Fibroblast of the aortic adventitia (primary cell): ENCODE data around the gene COPZ2. TPM values are rescaled to one million over a fixed set of nuclear protein-coding genes. Genes with fewer than 3 reads are reported as not detected.

ENCODE experiments used
- DNase-seq: peaks from one replicate; pipeline ENCODE4 v3.0.0-alpha.2; 2010; ENCODE audit warnings: low read depth
- H3K4me3 ChIP-seq: 2 replicates; pipeline ENCODE4 v1.5.1; 2011; ENCODE audit warnings: low read depth, mild to moderate bottlenecking, control low read depth, low read length, moderate library complexity
- total RNA-seq: library from RNA; depleted of rRNA; stranded (reverse); fragments of >200 nt; gene quantifications from 2 replicates; pipeline ENCODE4 v1.2.3, GENCODE V29; 2012; ENCODE audit warnings: low replicate concordance
- TF ChIP-seq, protein P1 (sequence below): IDR thresholded peaks from 2 replicates; pipeline ENCODE4 v1.5.1; 2011; ENCODE audit warnings: mild to moderate bottlenecking, low read length, control low read depth, inconsistent platforms; ENCODE audit not compliant: insufficient read depth

COPZ2 gene
- total RNA-seq, 1 donor: 80.5 TPM

DNA sequence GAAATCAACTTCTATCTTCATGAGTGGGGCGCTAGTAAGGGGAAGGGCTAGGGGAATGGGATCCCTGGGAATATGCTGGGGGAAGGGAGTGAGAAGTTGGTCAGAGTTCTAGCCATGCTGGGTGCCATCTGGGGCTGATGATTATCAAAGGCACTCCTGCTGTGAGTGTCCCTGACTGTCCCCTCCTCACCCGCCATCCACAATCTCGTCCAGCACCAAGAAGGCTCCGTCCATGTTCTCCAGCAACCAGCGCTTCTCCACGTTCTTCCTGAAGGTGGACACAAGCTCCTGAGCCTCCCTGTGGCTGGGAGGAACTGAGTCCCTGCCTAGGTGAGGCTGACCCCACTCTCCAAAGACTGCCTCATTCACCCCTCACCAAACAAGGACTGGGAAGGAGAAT lies 5.6 kb downstream of the COPZ2 start:
- H3K4me3 ChIP-seq: no peak overlapping the region
- TF ChIP-seq, protein P1, sequence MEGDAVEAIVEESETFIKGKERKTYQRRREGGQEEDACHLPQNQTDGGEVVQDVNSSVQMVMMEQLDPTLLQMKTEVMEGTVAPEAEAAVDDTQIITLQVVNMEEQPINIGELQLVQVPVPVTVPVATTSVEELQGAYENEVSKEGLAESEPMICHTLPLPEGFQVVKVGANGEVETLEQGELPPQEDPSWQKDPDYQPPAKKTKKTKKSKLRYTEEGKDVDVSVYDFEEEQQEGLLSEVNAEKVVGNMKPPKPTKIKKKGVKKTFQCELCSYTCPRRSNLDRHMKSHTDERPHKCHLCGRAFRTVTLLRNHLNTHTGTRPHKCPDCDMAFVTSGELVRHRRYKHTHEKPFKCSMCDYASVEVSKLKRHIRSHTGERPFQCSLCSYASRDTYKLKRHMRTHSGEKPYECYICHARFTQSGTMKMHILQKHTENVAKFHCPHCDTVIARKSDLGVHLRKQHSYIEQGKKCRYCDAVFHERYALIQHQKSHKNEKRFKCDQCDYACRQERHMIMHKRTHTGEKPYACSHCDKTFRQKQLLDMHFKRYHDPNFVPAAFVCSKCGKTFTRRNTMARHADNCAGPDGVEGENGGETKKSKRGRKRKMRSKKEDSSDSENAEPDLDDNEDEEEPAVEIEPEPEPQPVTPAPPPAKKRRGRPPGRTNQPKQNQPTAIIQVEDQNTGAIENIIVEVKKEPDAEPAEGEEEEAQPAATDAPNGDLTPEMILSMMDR: no peak
- DNase-seq: no peak

DNA sequence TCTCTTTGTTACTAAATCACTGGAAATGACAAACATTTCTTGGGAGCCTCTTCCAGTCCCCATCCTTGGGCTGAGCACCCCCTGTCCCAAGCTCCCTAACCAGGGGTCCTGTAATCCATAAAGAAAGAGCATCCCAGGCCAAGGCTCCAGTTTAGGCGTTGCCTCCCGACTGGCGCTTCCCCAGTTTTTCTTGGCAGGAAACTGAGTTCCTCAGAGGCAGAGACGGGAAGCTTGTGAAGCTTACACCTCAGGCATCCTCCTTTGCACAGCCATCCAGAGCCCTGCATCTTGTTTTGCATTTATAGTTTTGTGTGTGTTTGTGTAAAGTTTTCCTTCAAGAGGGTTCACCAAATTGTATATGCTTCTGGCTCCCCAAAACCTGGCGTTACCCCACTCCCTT lies 7.1 kb downstream of the COPZ2 start:
- TF ChIP-seq, protein P1: no peak
- no peak overlapping the region for H3K4me3 ChIP-seq
- DNase-seq: peak; percentile 76

DNA sequence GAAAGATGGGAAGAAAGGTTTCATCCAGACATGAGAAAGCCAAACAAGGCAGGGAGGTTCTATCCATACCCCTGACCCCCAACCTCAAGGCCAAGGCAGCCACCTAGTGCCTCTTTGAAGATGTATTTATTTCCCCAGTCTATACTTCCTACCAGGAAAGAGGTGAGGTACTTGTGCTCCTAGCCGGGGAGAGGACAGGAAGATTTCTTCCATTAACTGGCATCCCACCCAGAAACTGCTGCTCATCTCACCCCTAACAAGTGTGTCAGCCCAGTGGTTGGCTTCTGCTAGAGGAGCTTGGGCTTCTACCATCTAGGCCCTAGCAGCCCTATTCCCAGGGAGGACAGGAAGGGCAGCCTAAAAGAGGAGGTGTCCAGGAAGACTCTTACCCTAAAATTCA lies 8.9 kb downstream of the COPZ2 start:
- TF ChIP-seq, protein P1: no peak
- no peak overlapping the region for H3K4me3 ChIP-seq
- no peak for DNase-seq

DNA sequence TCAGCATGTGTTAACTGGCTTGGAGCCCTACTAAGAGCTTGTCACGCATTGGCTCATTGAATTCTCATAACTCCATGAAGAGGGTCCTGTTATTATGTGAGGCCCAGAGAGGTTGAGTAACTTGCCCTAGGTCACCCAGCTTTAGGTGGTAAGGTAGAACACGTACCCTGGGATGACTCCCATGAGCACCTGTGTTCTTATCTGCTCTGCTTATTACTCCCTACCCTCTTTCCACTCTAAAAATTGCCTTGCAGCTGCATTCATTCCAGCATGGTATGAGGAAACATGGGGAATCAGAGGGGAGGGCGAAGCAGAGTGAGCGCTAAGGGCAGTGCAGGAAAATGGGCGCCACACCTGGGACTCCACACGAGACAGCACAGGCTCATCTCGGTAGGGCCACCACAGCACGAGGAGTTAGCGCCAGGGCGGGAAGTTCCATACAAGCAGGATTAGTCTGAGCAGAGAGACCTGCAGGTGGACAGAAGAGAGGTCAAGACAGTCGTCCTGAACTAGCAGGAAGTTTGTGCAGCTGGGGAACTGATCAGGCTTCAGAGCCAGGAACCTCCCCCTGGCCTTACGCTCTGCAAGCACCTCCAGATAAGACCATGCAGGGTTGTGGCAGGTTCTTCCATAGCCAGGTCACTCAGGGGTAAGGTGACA lies 10.1 kb downstream of the COPZ2 start:
- H3K4me3 ChIP-seq: no peak overlapping the region
- DNase-seq: no peak
- TF ChIP-seq, protein P1: no peak

DNA sequence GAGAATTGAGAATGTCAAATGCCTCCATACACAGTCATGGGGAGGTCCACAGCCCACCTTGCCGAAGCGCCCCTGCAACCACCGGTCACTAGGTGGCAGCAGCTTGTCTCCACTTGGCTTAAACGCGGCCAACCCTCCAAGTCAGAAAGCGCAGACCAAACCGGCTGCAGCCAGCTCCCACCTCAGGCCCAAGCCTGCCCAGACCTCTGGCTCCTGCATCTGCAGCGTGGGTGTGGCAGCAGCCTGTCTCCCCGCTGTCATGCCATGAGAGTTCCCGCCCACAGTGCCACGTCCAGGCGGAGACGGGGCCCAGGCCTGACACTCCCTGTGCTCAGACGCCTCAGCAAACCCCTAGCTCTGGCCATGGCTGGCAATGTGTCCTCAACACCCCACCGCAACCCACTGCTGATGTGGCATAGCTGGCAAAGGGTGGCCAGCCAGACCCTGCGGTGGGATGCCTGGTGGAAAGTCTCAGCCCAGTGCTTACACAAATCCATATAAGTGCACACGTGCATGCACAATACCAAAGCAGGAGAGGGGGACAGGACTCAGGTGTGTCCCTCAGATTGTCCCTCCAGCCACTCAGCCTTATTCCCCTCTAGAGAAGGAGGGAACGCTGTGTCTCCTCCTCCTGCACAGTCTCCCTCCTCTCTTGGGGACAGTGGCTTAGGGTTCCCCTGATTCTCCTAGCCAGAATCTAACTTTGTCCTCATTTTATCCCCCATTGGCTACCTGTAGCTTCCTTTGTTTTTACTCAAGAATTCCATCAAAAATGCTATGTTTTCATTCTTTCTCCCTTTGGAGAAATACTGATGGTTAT lies 10.9 kb downstream of the COPZ2 start:
- H3K4me3 ChIP-seq: no peak overlapping the region
- peak; percentile 95 for DNase-seq
- TF ChIP-seq, protein P1: peak; percentile 94

DNA sequence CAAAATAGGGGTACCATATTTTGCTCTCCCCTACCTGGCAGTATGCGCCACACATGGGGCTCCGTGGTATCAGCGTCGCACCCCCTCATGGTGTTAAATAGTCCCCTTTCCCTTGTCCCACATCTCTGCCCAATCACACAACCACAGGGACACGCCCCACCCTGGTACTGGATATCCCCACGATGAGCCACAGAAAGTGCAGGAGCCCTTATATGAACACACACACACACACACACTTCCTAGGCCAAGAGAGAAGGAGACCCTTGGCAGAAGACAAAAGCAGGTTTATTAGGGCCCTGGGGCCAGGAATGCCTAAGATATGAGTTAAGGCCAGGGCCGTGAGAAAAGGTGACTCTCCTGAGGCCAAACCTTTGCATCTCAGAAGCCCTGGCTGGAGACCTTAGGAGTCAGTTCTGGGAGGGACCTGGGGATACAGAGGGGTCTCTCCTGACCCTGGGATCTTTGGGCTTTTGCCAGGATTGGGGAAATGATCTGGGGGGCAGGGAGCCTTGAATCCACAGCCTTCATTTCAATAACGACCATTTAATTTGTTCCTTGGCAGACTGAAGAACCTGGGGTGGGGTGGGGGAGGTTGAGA lies 11.6 kb downstream of the COPZ2 start:
- DNase-seq: no peak
- H3K4me3 ChIP-seq: peak overlapping the region; percentile 72
- TF ChIP-seq, protein P1: no peak
